Astrocyte of the cerebellum (primary cell): ENCODE measurements around the gene DLD.
A peak's percentile ranks its signal among the peaks of the same experiment; 100 is the strongest.

Experiments used
- DNase-seq: peaks from one replicate; pipeline ENCODE4 v3.0.0-alpha.2; 2011; ENCODE audit warnings: low read depth
- H3K4me3 ChIP-seq: 2 replicates; pipeline ENCODE4 v1.5.1; 2011; ENCODE audit warnings: mild to moderate bottlenecking, low read depth, low read length, moderate library complexity
- CTCF ChIP-seq: IDR thresholded peaks from 2 replicates; pipeline ENCODE4 v1.5.1; 2012; ENCODE audit warnings: low read length, low read depth, moderate library complexity, mild to moderate bottlenecking; ENCODE audit errors: missing control alignments
- in situ Hi-C: cut with HindIII; loops from 2 replicates; pipeline ENCODE4 v1.10.0; 2017; ENCODE audit warnings: low sequenced_read_pairs

DLD gene

GRCh38 chr7:107874111-107874510, 16.9 kb upstream of the DLD start:
- in situ Hi-C loops = loop anchor here (10.0 kb wide), 1 partner anchor 129 kb away; the partner anchor contains the start of gene CBLL1

DNA sequence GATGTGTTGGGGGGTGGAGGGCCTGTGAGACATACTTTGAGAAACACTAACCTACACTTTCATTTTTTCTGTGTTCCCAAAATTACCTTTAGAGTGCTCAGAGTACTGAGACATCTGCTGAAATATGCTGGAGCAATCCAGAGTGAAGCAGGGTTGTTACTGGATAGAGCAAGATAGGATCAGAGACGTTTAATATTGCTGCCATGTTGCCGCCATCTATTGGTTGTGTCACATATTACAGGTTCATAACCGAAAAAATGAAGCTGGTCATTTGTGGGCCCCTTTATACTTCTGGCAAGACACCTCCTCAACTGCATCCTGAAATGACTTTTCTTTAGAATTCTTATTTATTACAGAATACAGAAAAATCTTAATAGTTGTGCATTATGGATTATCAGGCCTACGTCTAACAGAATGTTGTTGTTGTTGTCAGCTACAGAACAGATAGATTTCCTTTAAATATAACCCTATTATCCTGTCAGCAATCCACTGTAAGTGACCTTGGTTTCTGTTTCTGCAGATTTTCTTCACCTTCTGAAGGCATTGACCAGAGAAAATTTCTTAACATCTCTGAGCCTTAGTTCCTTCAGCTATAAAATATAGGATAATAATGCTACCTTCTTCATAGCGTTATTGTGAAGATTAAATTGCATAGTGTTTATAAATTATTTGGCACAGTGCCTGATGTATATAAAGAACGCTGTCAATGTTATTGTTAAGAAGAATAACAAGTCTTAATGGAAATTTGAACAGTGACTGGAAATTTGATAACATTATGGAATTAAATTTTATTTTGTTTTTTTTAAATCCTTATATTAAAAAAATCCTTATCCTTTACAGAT, 16.2 kb upstream of the DLD start:
- TF ChIP-seq CTCF = peak; percentile 69
- H3K4me3 ChIP-seq = no peak overlapping the region
- in situ Hi-C loops = loop anchor here (10.0 kb wide), 1 partner anchor 130 kb away; the partner anchor contains the start of gene CBLL1
- DNase-seq = peak; percentile 52

More at GRCh38 chr7:107874111-107874510, 16.9 kb upstream of the DLD start:
- no peak for DNase-seq
- no peak overlapping the region for H3K4me3 ChIP-seq
- TF ChIP-seq CTCF = no peak

DNA sequence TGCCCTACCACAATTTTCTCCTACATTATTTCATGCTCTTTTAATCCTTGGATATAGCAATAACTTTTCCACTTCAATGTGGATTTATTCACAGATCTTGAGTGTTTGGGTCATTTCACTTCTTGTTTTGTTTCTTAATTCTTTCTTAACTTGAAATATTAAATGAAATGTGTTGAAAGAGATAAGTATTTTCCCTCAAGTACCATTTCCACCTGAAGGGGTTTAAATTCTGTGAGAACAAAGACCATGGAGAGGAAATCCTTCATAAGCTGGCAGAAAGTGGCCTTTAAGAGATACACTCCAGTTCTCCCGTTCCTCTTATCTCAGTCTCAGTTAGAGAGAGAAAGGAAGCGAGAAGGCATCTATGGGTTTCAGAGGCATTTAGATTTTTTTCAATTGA, 14.1 kb upstream of the DLD start:
- in situ Hi-C loops = loop anchor here (10.0 kb wide), 1 partner anchor 132 kb away; the partner anchor contains the start of gene CBLL1
- DNase-seq = no peak
- no peak for TF ChIP-seq CTCF

GRCh38 chr7:107877731-107878382, 13.1 kb upstream of the DLD start:
- in situ Hi-C loops = loop anchor here (10.0 kb wide), 1 partner anchor 133 kb away; the partner anchor contains the start of gene CBLL1
- DNase-seq = no peak
- no peak overlapping the region for H3K4me3 ChIP-seq
- TF ChIP-seq CTCF = no peak

More for the DNA sequence above, 14.1 kb upstream of the DLD start:
- H3K4me3 ChIP-seq = no peak overlapping the region

- no peak for DNase-seq
- TF ChIP-seq CTCF = no peak
- in situ Hi-C loops = loop anchor here (10.0 kb wide), 1 partner anchor 134 kb away; the partner anchor contains the start of gene CBLL1
- H3K4me3 ChIP-seq = no peak overlapping the region
Measured at GRCh38 chr7:107878636-107879035, 12.3 kb upstream of the DLD start.

- TF ChIP-seq CTCF = peak; percentile 76
- DNase-seq = no peak
- in situ Hi-C loops = loop anchor here (10.0 kb wide), 1 partner anchor 135 kb away; the partner anchor contains the start of gene CBLL1
- H3K4me3 ChIP-seq = no peak overlapping the region
Measured at GRCh38 chr7:107879400-107880035, 11.5 kb upstream of the DLD start.
